Measurements from ENCODE around the gene SPHK2.

The SPHK2 gene

DNA sequence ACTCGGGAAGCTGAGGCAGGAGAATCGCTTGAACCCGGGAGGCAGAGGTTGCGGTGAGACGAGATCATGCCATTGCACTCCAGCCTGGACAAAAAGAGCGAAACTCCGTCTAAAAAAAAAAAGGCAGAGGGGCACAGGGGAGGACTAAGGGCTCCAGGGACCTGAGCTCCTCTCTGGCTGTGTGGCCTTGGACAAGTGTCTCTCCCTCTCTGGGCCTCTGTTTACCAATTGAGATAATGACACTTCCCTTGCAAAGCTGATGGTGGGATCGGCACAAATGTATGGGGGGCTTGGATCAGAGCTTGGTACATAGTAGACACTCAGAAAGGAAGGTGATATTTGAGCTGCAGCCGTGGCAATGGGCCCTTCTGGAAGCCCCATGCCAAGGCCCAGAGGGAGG lies 24.1 kb upstream of the SPHK2 start:
- no peak overlapping the region for H4K8ac ChIP-seq (ENCODE audit: low read depth, low read length)
- no peak overlapping the region for H3K56ac ChIP-seq (ENCODE audit: low read length)
- H2BK120ac ChIP-seq (ENCODE audit: low read depth, low read length): no peak overlapping the region
- H4K5ac ChIP-seq (ENCODE audit: low read length): no peak overlapping the region
- H2AK5ac ChIP-seq (ENCODE audit: low read length): no peak overlapping the region
- no peak overlapping the region for H3K27ac ChIP-seq (ENCODE audit: low read depth, low read length)
- no peak overlapping the region for H3K4ac ChIP-seq (ENCODE audit: low read depth, low read length)
- no peak overlapping the region for H3K23ac ChIP-seq (ENCODE audit: low read length)
- DNase-seq: no peak
- no peak overlapping the region for H3K9ac ChIP-seq (ENCODE audit: low read length)
- H3K18ac ChIP-seq (ENCODE audit: low read length): no peak overlapping the region
- no peaks in the 10 kb centered on the region for H3K79me2 ChIP-seq (ENCODE audit: control insufficient read depth, insufficient read depth, low read length)
- no peaks in the 10 kb centered on the region for H3K27me3 ChIP-seq (ENCODE audit: insufficient read depth, low read length, poor library complexity)
- no peak overlapping the region for H2BK15ac ChIP-seq (replicated peaks; ENCODE audit: low read depth)
- H3K4me2 ChIP-seq (ENCODE audit: low read length): no peak overlapping the region
- no peaks in the 10 kb centered on the region for H3K4me1 ChIP-seq (ENCODE audit: control insufficient read depth, low read depth, low read length)
- H2BK5ac ChIP-seq (ENCODE audit: low read length): no peak overlapping the region
- no peaks in the 10 kb centered on the region for H3K79me1 ChIP-seq (ENCODE audit: low read length)
- WGBS (ENCODE audit: extremely low coverage, insufficient coverage, low lambda C conversion rate): no CpG with 5 or more reads among the region's 9 CpGs
- H3K36me3 ChIP-seq (ENCODE audit: control insufficient read depth, insufficient read depth, low read length): no peaks in the 10 kb centered on the region
- H3K4me3 ChIP-seq (ENCODE audit: low read length): no peak overlapping the region

DNA sequence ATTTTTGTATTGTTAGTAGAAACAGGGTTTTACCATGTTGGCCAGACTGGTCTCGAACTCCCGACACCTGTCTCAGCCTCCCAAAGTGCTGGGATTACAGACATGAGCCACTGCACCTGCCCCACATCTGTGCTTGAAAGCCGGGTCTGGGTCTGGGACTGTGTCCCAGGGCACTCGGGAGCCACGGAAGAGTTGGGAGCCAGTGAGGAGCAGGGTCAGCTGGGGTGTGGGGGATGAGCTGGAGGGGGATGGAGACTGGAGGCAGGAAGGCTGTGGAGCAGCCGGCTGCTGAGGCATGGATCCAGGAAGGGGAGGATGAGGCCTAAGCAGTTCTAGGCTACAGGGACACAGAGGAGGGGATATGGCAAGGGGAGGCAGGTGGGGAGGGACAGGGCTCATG lies 23.5 kb upstream of the SPHK2 start:
- Histone ChIP-seq H3K18ac (ENCODE audit: low read length) (no peak overlapping the region), H3K79me1 (ENCODE audit: low read length) (no peaks in the 10 kb centered on the region), H2BK5ac (ENCODE audit: low read length) (no peak overlapping the region), H3K4me3 (ENCODE audit: low read length) (no peak overlapping the region), H3K56ac (ENCODE audit: low read length) (no peak overlapping the region), H2BK120ac (ENCODE audit: low read depth, low read length) (no peak overlapping the region), H3K4me1 (ENCODE audit: control insufficient read depth, low read depth, low read length) (no peaks in the 10 kb centered on the region), H3K36me3 (ENCODE audit: control insufficient read depth, insufficient read depth, low read length) (no peaks in the 10 kb centered on the region), H3K4me2 (ENCODE audit: low read length) (no peak overlapping the region), H2BK15ac (replicated peaks; ENCODE audit: low read depth) (no peak overlapping the region), H3K79me2 (ENCODE audit: control insufficient read depth, insufficient read depth, low read length) (no peaks in the 10 kb centered on the region), H3K4ac (ENCODE audit: low read depth, low read length) (no peak overlapping the region), H3K9ac (ENCODE audit: low read length) (no peak overlapping the region), H3K27me3 (ENCODE audit: insufficient read depth, low read length, poor library complexity) (no peaks in the 10 kb centered on the region), H2AK5ac (ENCODE audit: low read length) (no peak overlapping the region), H3K23ac (ENCODE audit: low read length) (no peak overlapping the region), H3K27ac (ENCODE audit: low read depth, low read length) (no peak overlapping the region), H4K5ac (ENCODE audit: low read length) (no peak overlapping the region), H4K8ac (ENCODE audit: low read depth, low read length) (no peak overlapping the region)
- no peak for DNase-seq
- no CpG with 5 or more reads among the region's 6 CpGs for WGBS (ENCODE audit: extremely low coverage, insufficient coverage, low lambda C conversion rate)

GRCh38 chr19:48596237-48596636 lies 23.1 kb upstream of the SPHK2 start:
- no peak overlapping the region for H2BK5ac ChIP-seq (ENCODE audit: low read length)
- H3K79me2 ChIP-seq (ENCODE audit: control insufficient read depth, insufficient read depth, low read length): no peaks in the 10 kb centered on the region
- H2BK120ac ChIP-seq (ENCODE audit: low read depth, low read length): no peak overlapping the region
- no peak overlapping the region for H3K23ac ChIP-seq (ENCODE audit: low read length)
- H4K5ac ChIP-seq (ENCODE audit: low read length): no peak overlapping the region
- no peaks in the 10 kb centered on the region for H3K4me1 ChIP-seq (ENCODE audit: control insufficient read depth, low read depth, low read length)
- no peak overlapping the region for H4K8ac ChIP-seq (ENCODE audit: low read depth, low read length)
- no peak overlapping the region for H3K9ac ChIP-seq (ENCODE audit: low read length)
- no peak for DNase-seq
- H3K79me1 ChIP-seq (ENCODE audit: low read length): no peaks in the 10 kb centered on the region
- H2BK15ac ChIP-seq (replicated peaks; ENCODE audit: low read depth): no peak overlapping the region
- H3K27ac ChIP-seq (ENCODE audit: low read depth, low read length): no peak overlapping the region
- no peak overlapping the region for H3K4ac ChIP-seq (ENCODE audit: low read depth, low read length)
- H3K56ac ChIP-seq (ENCODE audit: low read length): no peak overlapping the region
- H3K36me3 ChIP-seq (ENCODE audit: control insufficient read depth, insufficient read depth, low read length): no peaks in the 10 kb centered on the region
- no CpG with 5 or more reads among the region's 4 CpGs for WGBS (ENCODE audit: extremely low coverage, insufficient coverage, low lambda C conversion rate)
- no peak overlapping the region for H3K18ac ChIP-seq (ENCODE audit: low read length)
- H2AK5ac ChIP-seq (ENCODE audit: low read length): no peak overlapping the region
- no peak overlapping the region for H3K4me2 ChIP-seq (ENCODE audit: low read length)
- H3K27me3 ChIP-seq (ENCODE audit: insufficient read depth, low read length, poor library complexity): no peaks in the 10 kb centered on the region
- no peak overlapping the region for H3K4me3 ChIP-seq (ENCODE audit: low read length)

GRCh38 chr19:48596679-48597465 lies 22.4 kb upstream of the SPHK2 start:
- Histone ChIP-seq H3K4ac (ENCODE audit: low read depth, low read length) (no peak overlapping the region), H3K4me2 (ENCODE audit: low read length) (no peak overlapping the region), H2BK5ac (ENCODE audit: low read length) (no peak overlapping the region), H3K27ac (ENCODE audit: low read depth, low read length) (no peak overlapping the region), H3K79me1 (ENCODE audit: low read length) (no peaks in the 10 kb centered on the region), H2BK15ac (replicated peaks; ENCODE audit: low read depth) (no peak overlapping the region), H2AK5ac (ENCODE audit: low read length) (no peak overlapping the region), H3K79me2 (ENCODE audit: control insufficient read depth, insufficient read depth, low read length) (no peaks in the 10 kb centered on the region), H4K5ac (ENCODE audit: low read length) (no peak overlapping the region), H3K18ac (ENCODE audit: low read length) (no peak overlapping the region), H4K8ac (ENCODE audit: low read depth, low read length) (no peak overlapping the region), H3K4me1 (ENCODE audit: control insufficient read depth, low read depth, low read length) (no peaks in the 10 kb centered on the region), H3K4me3 (ENCODE audit: low read length) (no peak overlapping the region), H3K36me3 (ENCODE audit: control insufficient read depth, insufficient read depth, low read length) (no peaks in the 10 kb centered on the region), H3K9ac (ENCODE audit: low read length) (no peak overlapping the region), H3K56ac (ENCODE audit: low read length) (no peak overlapping the region), H3K23ac (ENCODE audit: low read length) (no peak overlapping the region), H2BK120ac (ENCODE audit: low read depth, low read length) (no peak overlapping the region), H3K27me3 (ENCODE audit: insufficient read depth, low read length, poor library complexity) (no peaks in the 10 kb centered on the region)
- DNase-seq: no peak
- no CpG with 5 or more reads among the region's 39 CpGs for WGBS (ENCODE audit: extremely low coverage, insufficient coverage, low lambda C conversion rate)

DNA sequence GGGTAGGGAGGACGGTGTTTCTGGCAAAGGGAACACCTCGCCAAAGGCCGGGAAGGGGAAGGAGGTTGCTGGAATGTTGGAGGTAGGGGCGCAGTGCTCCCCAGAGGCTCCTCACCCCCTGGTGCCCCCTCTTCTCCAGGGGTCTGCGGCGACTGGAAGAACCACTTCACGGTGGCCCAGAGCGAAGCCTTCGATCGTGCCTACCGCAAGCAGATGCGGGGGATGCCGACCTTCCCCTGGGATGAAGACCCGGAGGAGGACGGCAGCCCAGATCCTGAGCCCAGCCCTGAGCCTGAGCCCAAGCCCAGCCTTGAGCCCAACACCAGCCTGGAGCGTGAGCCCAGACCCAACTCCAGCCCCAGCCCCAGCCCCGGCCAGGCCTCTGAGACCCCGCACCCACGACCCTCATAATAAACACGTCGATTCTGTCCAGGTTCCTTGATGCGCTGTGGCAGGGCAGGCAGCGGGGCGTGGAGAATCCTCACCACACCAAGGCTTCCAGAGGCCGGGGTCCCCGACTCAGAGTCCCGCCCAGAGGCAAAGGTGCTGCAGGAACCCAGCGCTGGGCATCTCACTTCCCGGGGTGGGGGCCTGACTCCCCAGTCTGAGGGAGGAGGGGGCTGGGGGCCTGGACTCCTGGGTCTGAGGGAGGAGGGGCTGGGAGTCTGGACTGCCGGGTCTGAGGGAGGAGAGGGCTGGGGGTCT lies 20.2 kb upstream of the SPHK2 start:
- no peak overlapping the region for H4K5ac ChIP-seq (ENCODE audit: low read length)
- no CpG with 5 or more reads among the region's 30 CpGs for WGBS (ENCODE audit: extremely low coverage, insufficient coverage, low lambda C conversion rate)
- DNase-seq: no peak
- H2BK5ac ChIP-seq (ENCODE audit: low read length): no peak overlapping the region
- no peaks in the 10 kb centered on the region for H3K79me1 ChIP-seq (ENCODE audit: low read length)
- no peaks in the 10 kb centered on the region for H3K4me1 ChIP-seq (ENCODE audit: control insufficient read depth, low read depth, low read length)
- H3K18ac ChIP-seq (ENCODE audit: low read length): no peak overlapping the region
- no peaks in the 10 kb centered on the region for H3K79me2 ChIP-seq (ENCODE audit: control insufficient read depth, insufficient read depth, low read length)
- H2BK120ac ChIP-seq (ENCODE audit: low read depth, low read length): no peak overlapping the region
- no peak overlapping the region for H3K56ac ChIP-seq (ENCODE audit: low read length)
- H3K27me3 ChIP-seq (ENCODE audit: insufficient read depth, low read length, poor library complexity): no peaks in the 10 kb centered on the region
- no peak overlapping the region for H4K8ac ChIP-seq (ENCODE audit: low read depth, low read length)
- no peak overlapping the region for H3K27ac ChIP-seq (ENCODE audit: low read depth, low read length)
- H2BK15ac ChIP-seq (replicated peaks; ENCODE audit: low read depth): no peak overlapping the region
- no peak overlapping the region for H2AK5ac ChIP-seq (ENCODE audit: low read length)
- H3K23ac ChIP-seq (ENCODE audit: low read length): no peak overlapping the region
- no peak overlapping the region for H3K4ac ChIP-seq (ENCODE audit: low read depth, low read length)
- H3K4me2 ChIP-seq (ENCODE audit: low read length): no peak overlapping the region
- no peak overlapping the region for H3K4me3 ChIP-seq (ENCODE audit: low read length)
- no peaks in the 10 kb centered on the region for H3K36me3 ChIP-seq (ENCODE audit: control insufficient read depth, insufficient read depth, low read length)
- H3K9ac ChIP-seq (ENCODE audit: low read length): no peak overlapping the region
